Lower leg skin (tissue), 3 donors: ENCODE measurements around the gene TTC13.

Source experiments
- POLR2A ChIP-seq, 2 donors: fragments of 450-650 bp; IDR thresholded peaks; one replicate each; pipeline ENCODE4 v1.6.1; 2016 to 2017; ENCODE audit warnings: antibody characterized with exemption in 2 of 2, mild to moderate bottlenecking in 1 of 2, moderate library complexity in 1 of 2
- TF ChIP-seq, protein P1 (sequence below), 3 donors: fragments of 450-650 bp; IDR thresholded peaks; one replicate each; pipeline ENCODE4 v1.5.1; 2016; ENCODE audit warnings: antibody characterized with exemption in 3 of 3, mild to moderate bottlenecking in 3 of 3, moderate library complexity in 2 of 3

DNA sequence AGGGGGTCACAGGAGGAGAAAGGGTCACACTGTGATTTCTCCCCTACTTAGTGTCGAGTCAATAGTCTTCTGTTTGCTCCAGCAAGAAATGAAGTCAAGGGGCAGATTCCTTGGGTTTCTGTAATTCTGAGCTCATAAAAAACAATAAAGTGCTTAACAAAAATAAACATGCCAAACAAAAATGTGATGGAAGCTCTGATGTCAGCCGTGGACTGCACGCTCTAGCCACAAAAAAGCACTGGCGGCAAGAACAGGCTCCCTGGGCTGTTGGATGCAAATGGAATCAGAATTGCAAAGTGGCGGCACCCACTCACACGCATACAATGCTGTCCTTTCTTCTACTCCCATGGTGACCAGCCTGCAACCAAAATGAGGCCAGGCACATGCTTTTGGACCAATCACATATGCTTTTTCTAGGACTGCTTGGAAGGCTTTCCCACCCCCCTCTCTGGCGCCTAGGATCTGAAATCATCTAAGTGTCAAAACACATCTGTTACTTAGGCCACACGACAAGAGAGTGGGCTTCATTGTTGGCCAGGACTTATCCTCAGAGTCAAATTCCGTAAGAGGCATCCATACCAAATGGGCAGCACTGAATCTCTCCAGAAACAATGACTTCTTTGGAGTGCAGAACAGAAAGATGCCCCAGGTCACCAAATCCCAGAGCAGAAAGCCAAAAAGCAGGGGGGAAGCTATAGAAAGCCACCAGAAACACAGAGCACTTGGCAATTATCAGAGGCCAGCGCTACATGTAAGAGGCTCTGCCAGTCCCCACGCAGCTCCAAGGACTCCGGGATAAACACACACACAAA lies 119.5 kb downstream of the TTC13 start:
- TF ChIP-seq, protein P1, sequence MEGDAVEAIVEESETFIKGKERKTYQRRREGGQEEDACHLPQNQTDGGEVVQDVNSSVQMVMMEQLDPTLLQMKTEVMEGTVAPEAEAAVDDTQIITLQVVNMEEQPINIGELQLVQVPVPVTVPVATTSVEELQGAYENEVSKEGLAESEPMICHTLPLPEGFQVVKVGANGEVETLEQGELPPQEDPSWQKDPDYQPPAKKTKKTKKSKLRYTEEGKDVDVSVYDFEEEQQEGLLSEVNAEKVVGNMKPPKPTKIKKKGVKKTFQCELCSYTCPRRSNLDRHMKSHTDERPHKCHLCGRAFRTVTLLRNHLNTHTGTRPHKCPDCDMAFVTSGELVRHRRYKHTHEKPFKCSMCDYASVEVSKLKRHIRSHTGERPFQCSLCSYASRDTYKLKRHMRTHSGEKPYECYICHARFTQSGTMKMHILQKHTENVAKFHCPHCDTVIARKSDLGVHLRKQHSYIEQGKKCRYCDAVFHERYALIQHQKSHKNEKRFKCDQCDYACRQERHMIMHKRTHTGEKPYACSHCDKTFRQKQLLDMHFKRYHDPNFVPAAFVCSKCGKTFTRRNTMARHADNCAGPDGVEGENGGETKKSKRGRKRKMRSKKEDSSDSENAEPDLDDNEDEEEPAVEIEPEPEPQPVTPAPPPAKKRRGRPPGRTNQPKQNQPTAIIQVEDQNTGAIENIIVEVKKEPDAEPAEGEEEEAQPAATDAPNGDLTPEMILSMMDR (IDR thresholded peaks at IDR 0.05): no peak
- no peak for TF ChIP-seq POLR2A (IDR thresholded peaks at IDR 0.05)
